GM21786 (cell line): ENCODE measurements around the gene HOXB2.

ENCODE experiments used
- ATAC-seq: cut with Tn5 transposase; IDR thresholded peaks from one replicate; pipeline ENCODE4 v1.9.1; 2021; ENCODE audit not compliant: unreplicated experiment

HOXB2 gene

DNA sequence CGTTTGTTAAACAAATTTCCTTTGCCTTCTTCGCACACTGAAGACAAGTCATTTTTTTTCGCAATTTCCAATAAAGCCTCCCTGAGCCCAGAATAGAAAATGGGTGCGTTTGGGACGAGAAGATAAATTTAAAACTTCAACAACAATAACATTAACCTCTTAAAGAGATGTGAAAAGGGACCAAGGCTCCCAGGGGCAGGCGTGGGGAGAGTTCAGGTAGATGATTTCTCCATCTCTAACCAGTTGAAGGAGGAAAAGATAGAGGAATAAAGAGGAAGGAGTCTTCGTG is 34.5 kb upstream of the HOXB2 start:
- no peak for ATAC-seq

DNA sequence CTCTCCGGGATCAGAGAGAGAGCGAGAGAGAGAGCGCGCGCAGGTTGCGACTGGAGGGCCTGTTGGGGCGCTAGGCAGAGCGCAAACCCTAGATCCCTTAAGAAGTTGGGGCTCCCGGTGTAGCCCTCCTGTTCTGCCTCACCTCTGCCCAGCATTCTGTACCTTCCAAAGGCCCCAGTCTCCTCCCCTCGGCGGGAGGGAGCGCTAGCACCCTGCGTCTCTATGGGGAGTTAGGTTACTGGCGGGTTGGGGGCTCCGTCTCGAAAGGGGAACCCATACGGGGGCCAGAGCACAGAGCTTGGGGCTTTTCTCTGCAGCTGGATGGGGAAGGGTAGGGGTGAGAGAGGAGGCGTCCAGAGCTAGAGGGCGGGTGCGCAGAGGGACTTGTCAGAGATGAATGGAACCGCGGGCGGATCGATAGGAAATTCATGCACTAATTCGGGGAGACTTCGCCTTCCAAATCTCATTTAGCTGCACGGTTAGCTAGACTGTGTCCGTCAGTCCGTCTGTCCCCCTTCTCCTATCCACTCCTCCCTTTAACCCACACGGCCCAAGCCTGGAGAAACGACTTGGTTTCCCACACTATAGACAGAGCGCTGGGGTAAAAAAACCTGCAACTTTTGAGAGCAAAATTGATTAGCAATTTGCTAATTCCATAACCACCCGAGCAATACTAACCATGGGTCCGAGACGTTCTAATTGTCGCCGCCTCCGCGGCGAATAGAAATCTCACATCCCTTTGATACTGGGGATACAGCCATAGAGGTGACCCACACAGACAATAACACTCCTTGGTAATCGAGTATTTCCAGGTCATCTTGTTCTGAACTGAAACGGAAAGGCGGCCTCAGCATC is 33.9 kb upstream of the HOXB2 start:
- peak; percentile 30 for ATAC-seq

DNA sequence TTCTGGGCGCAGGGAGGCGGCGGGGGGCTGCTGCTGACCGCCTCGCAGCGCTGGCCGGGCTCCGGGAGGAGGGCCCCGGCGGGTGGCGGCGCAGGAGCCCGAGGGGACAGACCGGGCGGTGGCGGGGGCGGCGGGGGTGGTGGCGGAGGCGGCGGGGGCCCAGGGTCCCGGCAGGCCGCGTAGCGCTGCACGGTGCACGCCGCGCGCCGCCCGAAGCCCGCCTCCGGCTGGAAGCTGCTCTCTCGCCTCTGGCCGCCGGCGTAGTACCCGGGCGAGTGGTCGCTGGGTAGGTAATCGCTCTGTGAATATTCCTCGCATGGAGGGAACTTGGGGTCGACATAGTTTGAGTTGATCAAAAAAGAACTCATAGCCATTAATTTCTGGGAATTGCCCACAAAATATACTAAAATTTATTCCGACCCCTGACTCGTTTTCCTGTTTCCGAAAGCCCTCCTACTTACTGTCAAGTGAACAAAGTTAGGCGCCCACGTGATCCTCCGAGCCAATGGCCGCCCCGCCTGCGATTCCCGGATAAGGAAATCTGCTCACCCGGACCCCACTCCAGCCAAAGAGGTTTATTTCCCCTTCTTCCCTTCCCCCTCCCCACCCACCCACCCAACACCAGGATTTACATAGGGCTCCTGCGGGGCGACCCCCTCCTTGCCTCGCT is 33.2 kb upstream of the HOXB2 start, which contains the start of gene HOXB4:
Gene HOXB4 (minus strand): TSS at position 405 of the 670 bp plus-strand sequence. CDS start 31 bp downstream, at position 374.
- ATAC-seq: peak; percentile 36

DNA sequence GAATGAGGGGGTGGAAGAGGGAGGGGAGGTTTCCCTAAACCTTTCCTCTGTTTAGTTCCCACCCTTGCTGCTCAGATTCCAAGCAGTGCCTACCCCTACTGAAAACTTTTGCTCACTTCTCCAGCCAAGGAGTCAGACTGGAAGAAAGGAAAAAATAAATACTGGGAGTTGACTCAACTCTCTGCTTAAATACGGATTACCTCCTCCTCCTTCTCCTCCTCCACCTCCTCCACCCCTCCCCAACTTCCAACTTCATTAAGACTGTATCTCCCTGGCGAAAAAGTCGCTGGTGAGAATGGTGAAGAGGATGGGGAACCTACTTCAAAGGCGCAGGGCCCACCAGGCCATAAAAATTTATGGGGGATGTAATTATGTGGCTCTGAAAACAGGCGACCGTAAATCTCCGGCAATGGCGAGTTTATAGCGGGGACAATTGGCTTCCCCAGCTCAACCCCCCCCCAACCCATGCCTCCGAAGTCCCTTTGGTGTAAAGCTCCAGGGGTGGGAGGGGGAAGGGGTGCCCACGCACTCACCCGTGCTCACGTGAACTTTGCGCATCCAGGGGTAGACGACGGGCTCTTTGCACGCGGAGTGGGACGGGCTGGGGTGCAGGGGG is 32.5 kb upstream of the HOXB2 start:
- ATAC-seq: no peak

DNA sequence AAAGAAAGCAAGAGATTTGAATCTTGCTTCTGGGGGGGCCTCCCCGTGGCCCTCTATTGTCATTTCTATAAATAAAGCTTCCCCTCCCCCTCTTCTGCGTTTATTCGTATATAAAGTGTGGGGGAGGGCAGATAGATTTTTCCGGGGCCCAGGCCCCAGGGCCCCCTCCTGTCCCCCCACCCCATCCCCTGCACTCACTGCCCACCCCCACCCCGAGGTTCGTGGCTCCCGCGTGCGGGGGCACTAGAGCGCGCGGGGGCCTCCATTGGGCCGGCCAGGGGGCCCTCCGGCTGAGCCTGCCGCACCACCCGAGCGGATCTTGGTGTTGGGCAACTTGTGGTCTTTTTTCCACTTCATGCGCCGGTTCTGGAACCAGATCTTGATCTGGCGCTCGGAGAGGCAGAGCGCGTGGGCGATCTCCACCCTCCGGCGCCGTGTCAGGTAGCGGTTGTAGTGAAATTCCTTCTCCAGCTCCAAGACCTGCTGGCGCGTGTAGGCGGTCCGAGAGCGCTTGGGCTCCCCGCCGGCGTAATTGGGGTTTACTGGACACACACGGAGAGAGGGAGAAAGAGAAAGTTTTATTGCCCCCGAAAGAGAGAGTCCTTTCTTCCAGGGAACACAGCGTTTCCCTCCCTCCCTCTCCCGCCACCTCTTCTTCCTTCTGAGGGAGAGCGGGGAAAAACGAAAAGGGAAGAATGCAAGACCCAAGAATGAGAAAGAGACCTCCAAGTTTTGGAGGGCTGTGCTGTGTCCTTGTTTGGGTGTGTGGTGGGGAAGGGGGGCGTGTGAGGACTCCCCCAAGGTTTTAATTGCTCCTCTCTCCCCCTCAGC is 31.8 kb upstream of the HOXB2 start:
- no peak for ATAC-seq

DNA sequence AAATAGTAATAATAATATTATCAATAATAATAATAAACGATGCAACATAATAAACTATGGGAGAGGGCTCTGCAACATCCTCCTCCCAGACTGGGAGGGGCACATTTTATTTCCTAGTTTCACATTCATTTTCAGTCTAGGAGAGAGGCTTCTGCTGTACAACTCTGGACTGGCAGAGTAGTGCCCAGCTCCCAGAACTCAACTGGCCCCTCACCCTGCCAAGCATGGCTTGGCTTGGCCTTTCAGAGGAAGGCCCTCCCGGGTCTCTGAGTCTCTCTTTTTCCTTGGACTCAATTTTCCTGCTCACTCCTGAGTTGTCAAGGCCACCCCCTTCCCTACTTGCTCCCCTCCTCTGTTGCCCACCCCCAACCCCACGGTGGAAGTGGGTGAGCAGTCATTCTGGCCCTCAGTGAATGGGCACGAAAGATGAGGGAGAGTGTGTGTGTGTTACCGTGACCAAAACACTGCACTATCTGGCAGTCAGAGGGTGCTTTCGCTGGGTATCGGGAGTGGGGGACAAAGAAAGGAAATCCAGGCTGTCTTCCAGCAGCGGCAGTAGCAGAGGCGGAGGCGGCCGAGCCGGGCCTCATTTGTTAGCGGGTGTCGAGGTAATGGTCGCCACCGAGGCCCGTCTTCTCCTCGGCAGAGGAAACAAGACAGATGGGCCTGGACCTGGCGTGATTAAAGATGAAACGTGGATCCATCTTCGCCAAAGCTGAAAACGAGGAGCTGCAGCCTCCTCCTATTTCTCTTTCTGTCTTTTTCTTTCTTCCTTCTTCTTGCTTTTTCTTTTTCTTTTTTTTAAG is 31.0 kb upstream of the HOXB2 start:
- no peak for ATAC-seq

DNA sequence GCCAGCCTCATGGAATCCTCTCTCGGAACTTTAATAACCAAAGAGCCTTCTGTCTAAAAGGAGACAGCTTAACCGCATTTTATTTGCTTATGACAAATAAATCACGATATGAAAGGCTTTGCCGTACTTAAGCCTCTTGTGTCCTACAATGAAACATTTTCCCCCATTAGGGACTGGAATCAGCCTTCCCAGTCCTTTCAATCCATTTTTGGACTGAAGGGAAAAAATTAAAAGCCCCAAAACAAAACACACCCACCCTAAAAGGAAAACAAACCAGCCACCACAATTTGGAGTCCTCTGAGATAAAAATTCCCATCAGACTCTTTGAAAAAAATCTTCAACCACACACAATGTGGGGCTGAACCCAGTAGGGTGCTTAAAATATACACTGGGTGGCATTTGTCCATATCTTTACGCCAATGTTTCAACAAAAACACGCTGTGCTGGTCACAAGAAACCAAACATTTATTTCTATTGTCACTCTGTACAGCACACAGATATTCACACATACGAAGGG is 30.2 kb upstream of the HOXB2 start:
- no peak for ATAC-seq

DNA sequence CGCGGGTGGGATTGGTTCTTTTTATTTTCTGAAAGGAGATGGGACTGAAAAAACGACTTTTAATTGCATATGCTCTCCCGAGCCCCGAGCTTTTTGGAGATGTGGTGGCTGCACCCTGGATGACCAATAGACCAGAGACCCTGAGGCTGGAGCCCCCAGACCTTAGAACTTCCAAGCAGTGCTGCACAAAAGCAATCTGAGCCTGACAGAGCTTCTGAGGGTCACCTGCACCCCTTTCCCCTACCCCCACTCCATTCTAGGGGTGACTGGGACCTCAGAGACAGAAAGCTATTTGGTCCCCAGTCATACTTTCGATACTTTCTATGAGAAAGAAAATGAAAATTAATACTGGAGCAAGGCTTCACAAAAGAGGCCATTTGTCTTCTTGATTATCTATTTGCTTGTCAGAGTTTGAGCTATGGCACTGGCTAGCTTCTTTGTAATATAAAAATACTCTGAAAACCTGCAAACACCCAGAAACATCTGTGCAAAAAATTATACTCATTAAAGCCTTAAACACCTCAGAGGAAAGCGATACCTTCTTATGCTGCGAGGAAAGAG is 29.7 kb upstream of the HOXB2 start:
- ATAC-seq: no peak

DNA sequence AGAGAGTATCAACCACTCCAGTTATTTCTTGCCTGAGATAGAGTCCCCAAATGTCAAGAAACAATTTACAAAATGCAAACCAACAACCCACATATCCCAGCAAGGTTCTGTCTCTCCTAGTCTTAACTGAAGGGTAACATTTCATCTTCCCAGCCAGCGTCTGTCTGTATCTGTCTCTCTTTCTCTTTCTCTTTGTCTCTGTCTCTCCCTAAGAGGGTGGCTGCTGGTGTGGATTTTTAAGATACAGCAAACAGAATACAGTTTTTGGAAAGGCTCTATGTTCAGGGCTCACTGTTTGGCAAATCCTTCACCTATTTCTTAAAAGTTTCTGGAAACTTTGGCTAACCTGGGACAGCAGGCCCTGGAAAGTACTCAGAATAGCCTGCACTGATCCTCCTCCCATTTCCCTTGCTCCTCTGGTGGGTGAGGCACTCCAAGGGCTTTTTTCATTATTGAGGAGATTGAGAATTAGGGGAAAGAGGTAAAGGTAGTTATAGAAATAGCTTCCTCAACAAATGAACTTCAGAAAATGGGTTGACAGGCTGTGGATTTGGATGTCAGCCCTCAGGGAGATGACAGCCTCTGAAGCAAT is 27.0 kb upstream of the HOXB2 start:
- ATAC-seq: no peak

DNA sequence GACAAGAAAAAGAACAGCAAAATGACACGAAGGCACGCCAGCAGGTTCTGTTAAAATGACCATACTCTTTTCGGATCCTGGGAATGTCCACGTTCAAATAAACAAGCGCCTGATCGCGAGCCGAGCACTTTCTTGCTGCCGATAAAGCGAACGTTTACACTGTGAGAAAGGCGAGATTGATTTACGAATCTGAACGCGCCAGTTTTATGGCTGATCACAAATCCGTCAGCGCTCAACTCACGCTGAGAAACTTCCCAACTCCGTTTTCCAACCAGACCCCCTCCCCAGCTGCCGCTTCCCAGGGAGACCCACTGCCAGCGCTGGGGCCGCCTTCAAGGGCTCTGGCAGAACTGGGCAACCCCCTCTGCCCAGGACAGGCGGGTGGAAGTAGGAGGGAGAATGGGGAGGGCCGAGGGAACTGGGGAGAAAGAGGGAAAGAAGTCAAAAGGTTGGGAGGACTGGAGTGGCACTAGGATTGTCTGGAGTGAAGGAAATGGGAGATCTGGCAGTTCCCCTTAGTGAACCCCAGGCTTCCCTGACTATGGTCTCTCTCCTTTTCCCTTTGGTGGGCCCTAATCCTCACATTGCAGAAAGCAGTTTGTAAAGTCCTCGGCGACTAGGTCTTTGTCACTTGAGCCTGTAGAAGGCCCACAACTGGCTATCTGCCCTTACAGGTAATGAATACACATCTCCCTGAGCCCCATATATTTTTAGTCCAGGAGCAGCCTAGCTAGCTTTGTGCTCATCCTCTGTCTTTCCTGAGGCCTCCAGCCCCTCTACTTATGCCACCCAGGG is 26.3 kb upstream of the HOXB2 start:
- ATAC-seq: no peak

DNA sequence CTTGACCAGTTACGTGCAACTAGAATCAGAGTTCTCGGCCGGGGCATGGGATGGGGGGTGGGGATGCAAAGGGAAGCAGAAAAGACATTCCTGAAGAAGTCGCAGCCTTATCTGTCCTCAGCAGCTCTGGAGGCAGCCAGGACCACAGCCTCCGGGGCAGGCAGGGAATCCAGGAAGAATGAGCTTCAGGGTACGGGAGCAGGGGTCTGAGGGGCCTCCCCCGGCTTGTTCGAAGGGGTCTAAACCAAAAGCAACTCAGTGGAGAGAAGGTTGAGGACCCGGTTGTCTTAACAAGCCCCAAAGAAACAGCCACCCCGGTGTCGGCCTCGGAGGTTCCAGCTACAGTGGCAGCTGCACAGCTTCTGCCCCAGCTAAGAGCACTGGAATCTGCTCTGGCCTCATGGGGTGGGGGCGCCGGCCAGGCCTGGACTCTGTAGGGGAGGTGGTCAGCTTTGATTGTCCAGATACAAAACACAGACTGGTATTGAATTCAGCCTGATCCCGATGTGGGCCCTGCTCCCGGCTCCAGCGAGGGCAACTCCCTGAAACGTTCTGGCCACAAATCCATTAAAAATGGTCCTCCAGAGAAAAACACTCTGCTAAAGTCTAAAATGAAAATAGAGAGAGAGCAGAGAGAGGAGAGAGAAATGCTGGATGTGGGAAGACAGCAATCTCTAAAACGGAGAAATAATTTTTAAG is 25.6 kb upstream of the HOXB2 start:
- no peak for ATAC-seq

DNA sequence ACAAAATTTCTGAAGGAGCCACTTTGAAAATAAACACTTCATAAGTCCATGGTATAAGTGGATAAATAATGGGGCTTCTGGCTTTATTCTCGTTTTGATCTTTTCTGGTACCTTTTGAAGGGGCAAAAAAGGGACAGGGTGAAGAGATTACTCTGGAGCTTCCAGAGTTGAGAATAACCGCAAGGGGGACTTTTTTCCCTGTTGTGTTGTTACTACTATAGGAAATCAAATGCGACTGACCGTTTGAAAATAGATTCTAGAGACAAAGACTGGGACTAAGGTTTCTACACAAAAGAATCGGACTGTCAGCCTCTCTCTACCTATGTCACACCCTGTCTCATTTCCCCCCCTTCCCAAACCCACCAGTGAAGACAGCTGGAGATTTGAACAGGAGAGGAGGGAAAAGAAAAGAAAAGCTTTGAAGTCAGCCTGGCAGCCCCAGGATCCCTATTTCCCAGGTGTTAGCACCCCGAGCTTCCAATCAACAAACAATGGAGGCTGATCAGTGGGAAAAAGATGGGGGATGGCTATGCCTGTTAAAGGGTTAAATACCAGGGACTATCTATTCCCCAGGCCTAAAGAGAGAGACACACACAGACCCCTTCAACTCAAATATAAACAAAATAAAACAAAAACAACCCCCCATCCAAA is 24.9 kb upstream of the HOXB2 start:
- ATAC-seq: no peak

DNA sequence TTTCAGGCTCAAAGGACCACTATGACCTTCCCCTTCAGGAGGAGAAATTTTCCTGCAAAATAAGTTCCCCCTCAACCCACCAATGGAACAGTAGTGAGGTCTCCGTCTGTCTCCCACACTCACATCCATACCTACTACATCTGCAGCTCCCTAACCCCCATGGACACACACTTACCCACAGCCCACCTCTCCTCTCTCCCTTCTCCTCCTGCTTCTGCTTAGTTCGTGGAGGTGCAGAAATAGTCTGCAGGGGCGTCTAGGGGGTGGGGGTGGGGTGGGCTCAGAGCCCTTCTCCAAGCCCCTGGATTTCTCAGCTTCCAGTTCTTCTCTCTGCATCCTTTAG is 24.3 kb upstream of the HOXB2 start:
- no peak for ATAC-seq

DNA sequence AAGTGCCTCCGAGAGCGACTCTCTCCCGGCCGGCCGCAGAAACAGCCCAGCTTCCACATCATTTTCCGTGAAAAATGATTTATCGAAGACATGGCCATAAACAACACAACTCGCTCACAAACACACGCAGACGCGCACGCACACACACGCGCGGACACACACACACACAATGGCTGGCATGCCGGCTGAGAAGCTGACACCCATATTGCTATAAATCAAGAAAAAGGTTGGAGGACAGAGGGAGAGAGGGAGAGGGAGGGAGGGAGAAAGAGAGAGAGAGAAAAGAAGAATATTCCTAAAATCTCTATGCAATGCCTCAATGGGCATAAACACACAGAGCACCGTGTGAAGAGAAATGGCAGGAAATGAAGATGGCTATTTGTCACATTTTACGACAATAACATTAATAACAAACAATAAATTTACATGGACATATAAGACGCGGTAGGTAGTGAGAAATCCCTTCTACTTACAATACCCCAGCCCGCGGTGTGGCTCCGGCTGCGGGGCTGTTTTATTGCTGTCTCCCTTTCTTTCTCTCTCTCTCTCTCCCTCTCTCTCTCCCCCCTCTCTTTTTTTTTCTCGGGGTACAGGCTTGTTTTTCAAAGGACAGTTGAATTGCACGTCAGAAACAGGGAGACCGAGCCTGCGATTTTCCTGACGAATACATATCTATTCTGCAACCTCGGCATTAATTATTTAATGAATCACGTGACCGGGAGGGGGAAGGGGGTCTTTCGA is 23.8 kb upstream of the HOXB2 start:
- no peak for ATAC-seq

DNA sequence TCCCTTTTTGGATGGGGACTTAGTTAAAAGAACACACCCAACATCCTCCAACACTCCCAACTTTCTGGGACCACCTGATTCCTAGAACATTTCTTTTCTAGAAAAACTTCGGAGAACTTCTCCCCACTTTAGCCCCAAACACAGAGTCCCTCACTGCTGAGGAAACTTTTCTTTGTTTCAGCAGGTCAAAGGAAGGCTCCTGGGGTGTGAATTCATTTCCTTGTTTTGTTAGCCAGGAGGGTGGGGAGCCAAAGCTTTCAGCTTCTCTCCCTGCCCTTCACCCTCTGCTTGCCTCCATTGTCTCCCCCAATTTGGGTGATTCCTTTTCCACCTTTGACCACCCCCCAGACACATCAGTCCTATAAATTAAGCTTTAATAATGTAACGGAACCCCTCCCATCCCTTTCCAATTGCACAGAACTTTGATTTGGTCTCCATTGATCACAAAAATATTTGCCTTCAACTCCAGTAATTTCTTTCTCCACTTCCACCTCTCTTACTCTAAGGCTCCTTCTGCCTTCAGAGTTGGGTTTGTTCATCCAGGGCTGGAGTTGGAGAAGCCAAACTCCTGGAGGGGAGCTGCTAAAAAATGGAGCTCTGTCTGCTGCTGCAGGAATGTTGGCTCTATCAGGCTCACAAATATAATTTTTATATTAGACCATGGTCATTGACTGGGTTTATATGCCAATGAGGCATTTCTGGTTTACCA is 22.9 kb upstream of the HOXB2 start:
- no peak for ATAC-seq

DNA sequence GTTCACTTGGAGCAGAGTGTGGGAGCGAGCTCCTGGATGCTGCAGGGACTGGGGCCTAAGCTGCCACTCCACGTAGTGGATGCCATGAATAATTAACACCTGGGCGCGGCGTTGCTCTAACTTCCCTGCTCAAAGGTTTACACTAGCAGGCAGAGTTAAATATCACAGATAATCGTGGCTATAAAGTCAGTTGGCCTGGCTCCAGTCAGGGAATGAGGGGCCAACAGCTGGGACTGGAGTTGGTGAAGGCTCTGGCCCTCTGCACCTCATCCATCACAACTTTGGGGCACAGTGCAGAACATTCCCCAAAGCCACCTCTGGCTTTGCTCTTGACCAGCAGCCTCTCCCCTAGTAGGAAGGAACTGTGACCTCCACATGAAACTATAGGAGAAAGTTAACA is 22.3 kb upstream of the HOXB2 start:
- ATAC-seq: no peak
